Kidney glomerular epithelial cell (primary cell): ENCODE measurements around the gene HELZ.

Experiments
- DNase-seq: peaks from one replicate; lab custom pipeline; 2025; lab: John Stamatoyannopoulos, UW

The HELZ gene

GRCh38 chr17:67025216-67025792 lies 219.7 kb downstream of the HELZ start:
- no peak for DNase-seq

GRCh38 chr17:67024736-67025135 lies 220.3 kb downstream of the HELZ start:
- no peak for DNase-seq

GRCh38 chr17:67022451-67022810 lies 222.6 kb downstream of the HELZ start:
- no peak for DNase-seq

- DNase-seq, result no peak
These were observed 223.1 kb downstream of the HELZ start for GRCh38 chr17:67021743-67022450.

- no peak for DNase-seq
These were observed 223.8 kb downstream of the HELZ start for GRCh38 chr17:67021196-67021595.
